Ishikawa (cell line): Measurements from ENCODE around the gene KLHL7.

Experiments used
- CREB1 ChIP-seq: IDR thresholded peaks from 2 replicates; pipeline ENCODE4 v1.6.1; 2012; ENCODE audit warnings: low read depth
- EP300 ChIP-seq: IDR thresholded peaks from 2 replicates; pipeline ENCODE4 v1.6.1; 2012; ENCODE audit warnings: borderline replicate concordance
- USF1 ChIP-seq: IDR thresholded peaks from 2 replicates; pipeline ENCODE4 v1.6.1; 2012
- TF ChIP-seq, protein P1 (sequence below): IDR thresholded peaks from 2 replicates; pipeline ENCODE4 v1.6.1; 2012; ENCODE audit warnings: low read depth, mild to moderate bottlenecking
- TF ChIP-seq, protein P2 (sequence below): IDR thresholded peaks from 2 replicates; pipeline ENCODE4 v1.6.1; 2012

DNA sequence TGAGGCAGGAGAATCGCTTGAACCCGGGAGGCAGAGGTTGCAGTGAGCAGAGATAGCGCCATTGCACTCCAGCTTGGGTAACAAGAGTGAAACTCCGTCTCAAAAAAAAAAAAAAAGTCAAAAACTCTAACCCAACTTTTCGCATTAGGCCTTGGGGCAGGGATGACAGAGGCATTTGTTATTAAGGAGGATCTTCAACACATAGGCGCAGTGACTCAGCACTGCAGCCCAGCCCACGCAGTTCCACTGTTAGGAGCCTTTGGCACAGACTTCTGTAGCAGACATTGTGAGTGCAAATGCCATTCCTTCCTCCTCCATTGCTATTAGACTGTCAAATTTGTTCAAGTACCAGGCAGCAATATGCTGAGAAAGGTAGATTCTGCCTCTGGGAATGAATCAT lies 43.1 kb upstream of the KLHL7 start:
- no peak for TF ChIP-seq EP300
- no peak for TF ChIP-seq CREB1
- TF ChIP-seq, protein P1, sequence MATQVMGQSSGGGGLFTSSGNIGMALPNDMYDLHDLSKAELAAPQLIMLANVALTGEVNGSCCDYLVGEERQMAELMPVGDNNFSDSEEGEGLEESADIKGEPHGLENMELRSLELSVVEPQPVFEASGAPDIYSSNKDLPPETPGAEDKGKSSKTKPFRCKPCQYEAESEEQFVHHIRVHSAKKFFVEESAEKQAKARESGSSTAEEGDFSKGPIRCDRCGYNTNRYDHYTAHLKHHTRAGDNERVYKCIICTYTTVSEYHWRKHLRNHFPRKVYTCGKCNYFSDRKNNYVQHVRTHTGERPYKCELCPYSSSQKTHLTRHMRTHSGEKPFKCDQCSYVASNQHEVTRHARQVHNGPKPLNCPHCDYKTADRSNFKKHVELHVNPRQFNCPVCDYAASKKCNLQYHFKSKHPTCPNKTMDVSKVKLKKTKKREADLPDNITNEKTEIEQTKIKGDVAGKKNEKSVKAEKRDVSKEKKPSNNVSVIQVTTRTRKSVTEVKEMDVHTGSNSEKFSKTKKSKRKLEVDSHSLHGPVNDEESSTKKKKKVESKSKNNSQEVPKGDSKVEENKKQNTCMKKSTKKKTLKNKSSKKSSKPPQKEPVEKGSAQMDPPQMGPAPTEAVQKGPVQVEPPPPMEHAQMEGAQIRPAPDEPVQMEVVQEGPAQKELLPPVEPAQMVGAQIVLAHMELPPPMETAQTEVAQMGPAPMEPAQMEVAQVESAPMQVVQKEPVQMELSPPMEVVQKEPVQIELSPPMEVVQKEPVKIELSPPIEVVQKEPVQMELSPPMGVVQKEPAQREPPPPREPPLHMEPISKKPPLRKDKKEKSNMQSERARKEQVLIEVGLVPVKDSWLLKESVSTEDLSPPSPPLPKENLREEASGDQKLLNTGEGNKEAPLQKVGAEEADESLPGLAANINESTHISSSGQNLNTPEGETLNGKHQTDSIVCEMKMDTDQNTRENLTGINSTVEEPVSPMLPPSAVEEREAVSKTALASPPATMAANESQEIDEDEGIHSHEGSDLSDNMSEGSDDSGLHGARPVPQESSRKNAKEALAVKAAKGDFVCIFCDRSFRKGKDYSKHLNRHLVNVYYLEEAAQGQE: no peak
- no peak for TF ChIP-seq USF1
- TF ChIP-seq, protein P2, sequence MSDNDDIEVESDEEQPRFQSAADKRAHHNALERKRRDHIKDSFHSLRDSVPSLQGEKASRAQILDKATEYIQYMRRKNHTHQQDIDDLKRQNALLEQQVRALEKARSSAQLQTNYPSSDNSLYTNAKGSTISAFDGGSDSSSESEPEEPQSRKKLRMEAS: no peak
